ENCODE results near the gene ZBTB7C. TPM values are rescaled to one million over a fixed set of nuclear protein-coding genes. Genes with fewer than 3 reads are reported as not detected.

ZBTB7C gene
- total and polyA plus RNA-seq, 2 of the 8 experiments (the other 6 are each of a cell fraction or from before 2014, with no cell fraction given), result 0.15 to 0.45 TPM

GRCh38 chr18:48342125-48342524 lies 67.1 kb downstream of the ZBTB7C start (continued):
- TF ChIP-seq BCL11A (IDR thresholded peaks at IDR 0.05; ENCODE audit: low read depth in 2 of 2, low read length in 2 of 2) (no peak), NRF1 (IDR thresholded peaks at IDR 0.05; ENCODE audit: low read depth, low read length) (no peak), CHD1 (IDR thresholded peaks at IDR 0.05; ENCODE audit: low read depth, low read length) (no peak), HDAC6 (IDR thresholded peaks at IDR 0.05; ENCODE audit: low read depth, low read length) (no peak), TAF7 (optimal IDR thresholded peaks at IDR 0.05; ENCODE audit: borderline replicate concordance, low read depth, low read length) (no peak), KDM4A (IDR thresholded peaks at IDR 0.05; ENCODE audit: low read depth, low read length, severe bottlenecking) (no peak), GTF2F1 (IDR thresholded peaks at IDR 0.05; ENCODE audit: borderline replicate concordance, low read depth, low read length) (no peak), MAFK (IDR thresholded peaks at IDR 0.05; ENCODE audit: low read depth, low read length) (no peak)
- TF ChIP-seq, protein P1, sequence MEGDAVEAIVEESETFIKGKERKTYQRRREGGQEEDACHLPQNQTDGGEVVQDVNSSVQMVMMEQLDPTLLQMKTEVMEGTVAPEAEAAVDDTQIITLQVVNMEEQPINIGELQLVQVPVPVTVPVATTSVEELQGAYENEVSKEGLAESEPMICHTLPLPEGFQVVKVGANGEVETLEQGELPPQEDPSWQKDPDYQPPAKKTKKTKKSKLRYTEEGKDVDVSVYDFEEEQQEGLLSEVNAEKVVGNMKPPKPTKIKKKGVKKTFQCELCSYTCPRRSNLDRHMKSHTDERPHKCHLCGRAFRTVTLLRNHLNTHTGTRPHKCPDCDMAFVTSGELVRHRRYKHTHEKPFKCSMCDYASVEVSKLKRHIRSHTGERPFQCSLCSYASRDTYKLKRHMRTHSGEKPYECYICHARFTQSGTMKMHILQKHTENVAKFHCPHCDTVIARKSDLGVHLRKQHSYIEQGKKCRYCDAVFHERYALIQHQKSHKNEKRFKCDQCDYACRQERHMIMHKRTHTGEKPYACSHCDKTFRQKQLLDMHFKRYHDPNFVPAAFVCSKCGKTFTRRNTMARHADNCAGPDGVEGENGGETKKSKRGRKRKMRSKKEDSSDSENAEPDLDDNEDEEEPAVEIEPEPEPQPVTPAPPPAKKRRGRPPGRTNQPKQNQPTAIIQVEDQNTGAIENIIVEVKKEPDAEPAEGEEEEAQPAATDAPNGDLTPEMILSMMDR (IDR thresholded peaks at IDR 0.05; ENCODE audit: control extremely low read depth in 1 of 3, insufficient read depth in 1 of 3, low read depth in 1 of 3, low read length in 3 of 3), result no peak
